GM04503 (cell line): ENCODE data around the gene TMPRSS15.
"Not testable (repeated sequence)": the region's sequence is repeated elsewhere in the genome, so short reads cannot be mapped to it uniquely, and the experiment has no call there.

Source experiments
- DNase-seq: peaks from one replicate; pipeline ENCODE4 v3.0.0-alpha.2; 2012; ENCODE audit warnings: low read depth

The TMPRSS15 gene

GRCh38 chr21:18403735-18404450, at the start of gene TMPRSS15:
Gene TMPRSS15, minus strand, starts transcription at chr21:18403785. Its CDS starts 163 bp downstream, at chr21:18403622.
- no peak for DNase-seq

DNA sequence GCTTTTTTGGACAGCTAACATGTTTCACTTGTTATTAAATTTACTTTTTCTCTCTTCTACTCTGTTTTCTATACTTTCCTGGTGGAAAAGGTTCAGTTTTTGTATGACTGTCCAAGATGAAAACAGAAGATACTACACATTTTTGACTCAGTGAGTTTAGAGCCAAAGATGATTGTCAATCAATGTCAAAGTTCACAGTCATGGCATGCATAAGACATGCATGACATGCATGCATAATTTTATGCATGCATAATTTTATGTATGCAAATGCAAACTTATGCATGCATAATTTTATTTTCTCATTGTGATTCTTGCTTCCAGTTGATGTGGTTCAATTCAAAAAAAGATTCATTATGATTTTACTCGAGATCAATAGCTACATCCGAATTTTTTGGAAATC, 48.1 kb upstream of the TMPRSS15 start:
- no peak for DNase-seq

DNA sequence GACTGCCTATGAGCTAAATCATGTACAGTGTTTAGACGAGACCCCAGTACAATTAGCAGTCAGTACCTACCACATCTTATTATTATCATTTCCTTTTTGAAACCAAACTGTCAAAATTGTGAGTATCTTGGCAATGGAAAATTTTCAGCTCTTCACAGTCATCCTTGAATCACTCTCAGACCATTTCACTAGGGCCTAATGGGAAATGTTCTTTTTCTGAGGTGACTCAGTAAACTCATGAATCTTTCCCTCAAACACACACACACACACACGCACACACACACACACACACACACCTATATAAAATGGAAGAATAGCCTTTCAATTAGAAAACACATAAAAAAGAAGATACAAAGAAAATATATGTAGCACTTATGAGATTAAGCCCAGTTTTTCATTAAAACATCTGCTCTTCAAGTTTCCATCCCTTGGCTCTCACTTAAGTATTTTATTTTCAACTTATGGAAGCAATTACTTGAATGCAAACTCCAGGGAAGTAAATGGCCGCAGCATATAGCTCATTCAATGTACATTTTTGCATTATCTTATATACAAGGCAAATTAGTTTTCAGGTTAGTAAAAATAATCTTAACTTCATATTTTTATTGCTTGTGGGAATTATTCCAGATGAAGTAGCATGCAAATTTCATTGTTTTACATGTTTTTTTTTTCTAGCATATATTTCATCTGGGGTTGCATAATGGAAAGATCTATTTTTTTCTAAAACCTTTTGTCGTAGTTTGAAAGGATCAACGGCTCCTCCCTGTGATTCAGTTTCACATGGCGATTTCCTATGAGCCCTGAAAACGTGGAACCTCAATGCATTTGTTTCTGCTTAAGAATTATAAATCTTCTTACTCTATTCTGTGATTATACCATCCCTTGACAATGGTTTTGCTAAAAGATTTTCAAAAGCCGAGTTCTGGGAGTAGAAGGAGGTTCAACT, 46.3 kb upstream of the TMPRSS15 start:
- DNase-seq, result no peak

DNA sequence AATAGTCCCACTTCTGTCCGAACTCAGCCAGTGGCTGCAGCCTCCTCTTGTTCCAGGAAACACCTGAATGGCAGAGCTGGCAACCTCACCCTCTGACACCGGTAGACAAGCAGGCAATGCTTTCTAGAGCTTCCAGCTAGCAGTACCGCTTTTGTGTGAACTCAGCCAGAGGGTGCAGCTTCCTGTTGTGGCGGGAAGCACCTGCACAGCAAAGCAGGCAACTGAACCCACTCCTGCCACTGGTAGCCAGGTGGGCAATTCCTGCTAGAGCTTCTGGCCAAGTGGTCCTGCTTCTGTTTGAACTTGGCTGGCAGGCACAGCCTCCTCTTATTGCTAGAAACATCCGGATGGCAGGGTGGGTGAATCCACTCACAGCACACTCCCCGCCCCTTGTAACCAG, 40.1 kb upstream of the TMPRSS15 start:
- no peak for DNase-seq

DNA sequence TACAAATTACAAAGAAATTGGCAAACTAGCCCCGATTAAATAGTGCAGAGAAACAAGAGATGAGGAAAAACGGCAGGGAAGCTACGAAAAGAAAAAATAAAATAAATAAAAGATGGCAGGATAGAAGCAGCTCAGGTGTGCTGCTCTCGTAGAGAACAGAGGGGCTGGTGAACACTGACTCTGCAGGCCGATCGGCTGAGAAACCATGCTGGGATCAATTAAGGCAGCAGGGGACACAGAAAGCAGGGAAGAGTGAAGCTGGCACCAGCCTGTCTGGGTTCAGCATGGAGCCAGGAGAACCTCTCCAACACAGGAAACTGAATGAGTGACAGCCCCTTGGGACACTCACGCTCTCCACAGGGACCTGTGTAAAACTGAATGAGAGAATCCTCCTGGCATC, 39.5 kb upstream of the TMPRSS15 start:
- DNase-seq, result no peak

- DNase-seq, result no peak
Measured at GRCh38 chr21:18430341-18430740, 26.8 kb upstream of the TMPRSS15 start.

DNA sequence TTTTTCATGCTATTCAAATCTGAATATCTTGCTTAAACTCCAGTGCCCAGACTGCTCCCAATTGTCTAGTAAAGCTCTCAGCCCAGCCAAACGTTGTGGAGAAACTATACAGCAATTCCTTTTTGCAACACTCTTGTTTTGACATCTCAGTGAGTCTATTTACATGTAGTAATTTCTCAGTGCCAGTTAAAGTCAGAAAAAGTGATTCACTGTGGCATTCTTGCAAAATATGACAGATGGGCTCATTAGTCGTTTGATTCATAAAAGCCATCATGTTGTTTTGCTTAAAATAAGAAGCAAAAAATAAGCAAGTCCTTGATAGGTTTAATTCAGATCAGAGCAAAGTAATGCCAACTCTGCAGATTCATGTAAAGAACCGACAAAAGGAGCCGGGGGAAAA, 20.7 kb upstream of the TMPRSS15 start:
- DNase-seq, result no peak

DNA sequence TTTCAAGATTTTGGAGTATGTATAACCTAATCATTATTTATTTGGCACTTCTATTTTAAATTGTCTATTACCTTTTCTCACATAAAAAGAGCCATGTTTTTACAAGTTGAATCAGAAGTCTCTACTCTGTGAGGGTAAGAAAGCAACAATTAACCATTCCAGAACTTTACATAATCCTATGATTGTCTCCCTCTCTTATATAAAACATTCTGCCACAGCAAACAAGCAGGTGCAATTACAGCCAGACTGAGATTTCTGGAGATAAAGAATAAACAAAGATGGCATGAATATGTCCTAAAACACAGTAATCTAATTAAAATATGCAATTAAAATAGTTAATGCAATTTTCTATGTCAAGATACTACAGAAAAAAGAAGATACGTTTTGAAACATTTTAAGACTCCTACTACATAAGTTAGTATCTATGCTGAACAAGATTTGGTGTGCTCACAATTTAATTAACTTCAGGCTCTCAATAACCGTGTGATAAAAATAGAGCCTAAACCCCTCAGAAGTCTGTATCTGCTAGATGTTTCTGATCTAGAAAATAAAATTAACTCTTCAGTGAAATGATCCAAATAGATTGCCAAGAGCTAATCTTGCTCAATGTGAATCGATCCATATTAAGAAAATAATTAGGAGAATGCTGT, 13.7 kb upstream of the TMPRSS15 start:
- DNase-seq, result no peak

- no peak for DNase-seq
Measured at GRCh38 chr21:18411565-18411964, 8.0 kb upstream of the TMPRSS15 start.

DNA sequence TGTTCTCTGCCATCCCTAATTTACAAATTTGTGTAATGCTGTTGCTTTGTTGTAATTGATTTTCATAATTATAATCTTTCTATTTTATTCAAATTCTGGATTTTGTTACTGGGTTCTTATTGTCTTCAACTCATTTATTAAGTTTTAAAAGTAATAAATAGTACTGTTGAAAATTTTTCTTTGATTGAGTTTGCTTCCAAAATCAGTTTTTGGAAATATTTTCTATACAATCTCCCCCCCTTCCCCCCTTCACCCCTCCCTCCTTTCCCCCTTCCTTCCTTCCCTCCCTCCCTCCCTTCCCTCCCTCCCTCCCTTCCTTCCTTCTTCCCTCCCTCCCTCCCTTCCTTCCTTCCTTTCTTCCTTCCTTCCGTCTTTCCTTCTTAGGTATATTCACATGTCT, 6.0 kb upstream of the TMPRSS15 start:
- no peak for DNase-seq

GRCh38 chr21:18398843-18399242, 4.7 kb downstream of the TMPRSS15 start:
- DNase-seq, result no peak

- DNase-seq, result no peak
Measured at GRCh38 chr21:18387994-18388393, 15.6 kb downstream of the TMPRSS15 start.

DNA sequence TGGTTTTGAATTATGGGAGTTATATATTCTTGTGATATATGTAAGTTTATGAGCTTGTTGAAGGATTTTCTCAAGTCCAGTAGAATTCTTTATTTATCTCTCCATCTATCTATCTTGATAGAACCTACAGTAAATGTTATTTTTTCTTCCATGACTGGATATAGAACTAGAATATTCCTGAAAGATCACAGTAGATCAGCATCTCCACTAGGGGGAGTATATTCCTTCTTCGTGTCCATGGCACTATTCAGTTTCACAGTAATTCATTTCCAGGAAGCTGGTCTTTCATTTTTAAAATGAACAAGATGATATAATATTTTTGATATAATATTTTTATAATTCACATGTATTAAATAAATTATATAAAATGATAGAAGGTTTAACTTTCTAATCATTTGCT, 18.8 kb downstream of the TMPRSS15 start:
- no peak for DNase-seq

DNA sequence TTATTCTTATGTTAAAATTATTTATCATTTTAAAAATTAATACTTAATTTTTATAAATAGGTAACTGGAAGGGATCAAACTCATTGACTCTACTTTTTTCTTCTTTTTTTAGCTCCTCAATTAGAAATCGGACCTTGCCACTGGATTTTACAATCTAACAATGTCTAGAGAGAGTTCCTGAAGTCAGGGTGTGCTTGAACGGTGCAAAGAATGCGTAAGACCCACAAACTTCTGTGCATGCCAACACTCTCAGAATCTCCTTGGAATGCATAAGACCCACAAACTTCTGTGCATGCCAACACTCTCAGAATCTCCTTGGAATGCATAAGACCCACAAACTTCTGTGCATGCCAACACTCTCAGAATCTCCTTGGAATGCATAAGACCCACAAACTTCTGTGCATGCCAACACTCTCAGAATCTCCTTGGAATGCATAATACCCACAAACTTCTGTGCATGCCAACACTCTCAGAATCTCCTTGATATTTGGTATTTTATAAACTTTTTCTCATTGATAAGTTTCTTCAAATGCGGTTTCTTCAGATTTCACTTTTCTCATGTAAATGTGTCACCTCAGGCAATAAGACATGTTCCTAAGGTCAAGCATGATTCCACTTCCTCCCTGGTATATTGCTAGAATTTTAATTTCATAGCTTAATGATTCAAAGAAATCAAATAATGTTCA, 20.5 kb downstream of the TMPRSS15 start:
- DNase-seq, result not testable (repeated sequence)

GRCh38 chr21:18382141-18382540, 21.4 kb downstream of the TMPRSS15 start:
- DNase-seq, result no peak

GRCh38 chr21:18373606-18374005, 30.0 kb downstream of the TMPRSS15 start:
- DNase-seq, result no peak

DNA sequence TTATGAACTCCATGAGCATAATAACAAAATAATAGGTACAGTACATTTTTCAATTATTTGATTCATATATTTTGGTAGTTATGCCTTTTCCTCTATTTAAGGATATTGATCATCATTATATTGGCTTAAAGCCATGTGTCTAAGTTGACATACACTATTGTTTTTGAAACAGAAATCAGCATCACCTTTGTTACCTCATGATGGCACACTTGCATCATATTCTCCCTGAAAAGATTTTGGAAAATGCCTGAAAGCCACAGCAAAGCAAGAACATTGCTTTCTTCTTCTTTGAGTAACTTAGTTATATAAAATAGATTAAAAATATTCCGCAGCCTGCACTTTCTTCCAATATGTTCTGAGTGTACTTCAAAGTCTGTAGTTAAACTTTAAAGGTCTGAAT, 33.3 kb downstream of the TMPRSS15 start:
- no peak for DNase-seq

- no peak for DNase-seq
Measured at GRCh38 chr21:18369115-18369514, 34.5 kb downstream of the TMPRSS15 start.

GRCh38 chr21:18368205-18368604, 35.4 kb downstream of the TMPRSS15 start:
- no peak for DNase-seq

- no peak for DNase-seq
Measured at GRCh38 chr21:18356801-18357200, 46.8 kb downstream of the TMPRSS15 start.

DNA sequence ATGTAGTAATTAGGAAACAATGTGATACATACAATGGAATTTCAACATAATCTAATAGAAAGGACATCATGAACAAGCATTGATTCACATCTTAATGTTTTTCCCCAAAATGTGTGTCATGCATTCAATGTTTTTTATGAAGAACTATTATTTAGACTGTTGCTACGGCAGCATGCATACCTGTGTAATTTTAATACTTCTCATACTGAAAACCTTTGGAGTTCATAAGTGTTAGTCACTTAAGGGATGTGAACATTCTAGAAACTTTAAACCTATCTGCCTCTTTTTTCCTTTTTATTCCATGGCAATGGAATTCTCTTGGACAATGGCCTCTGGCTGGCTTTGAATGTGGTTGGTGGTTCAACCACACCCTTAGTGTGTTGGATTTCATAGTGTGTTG, 48.6 kb downstream of the TMPRSS15 start:
- no peak for DNase-seq

GRCh38 chr21:18350216-18350615, 53.4 kb downstream of the TMPRSS15 start:
- no peak for DNase-seq
